HT1080 (cell line): ENCODE measurements around the gene SLCO3A1. TPM values are rescaled to one million over a fixed set of nuclear protein-coding genes. Genes with fewer than 3 reads are reported as not detected.

ENCODE experiments used
- DNase-seq: peaks from one replicate; pipeline ENCODE4 v3.0.0-alpha.2; 2015; ENCODE audit warnings: low read depth
- total RNA-seq: library from RNA; depleted of rRNA; stranded (reverse); fragments of >200 nt; shearing (Covaris generic); gene quantifications from 2 replicates; pipeline ENCODE4 v1.2.3, GENCODE V29; 2014

SLCO3A1 gene
- total RNA-seq, 1 experiment from 2014 or later = 4.6 TPM

DNA sequence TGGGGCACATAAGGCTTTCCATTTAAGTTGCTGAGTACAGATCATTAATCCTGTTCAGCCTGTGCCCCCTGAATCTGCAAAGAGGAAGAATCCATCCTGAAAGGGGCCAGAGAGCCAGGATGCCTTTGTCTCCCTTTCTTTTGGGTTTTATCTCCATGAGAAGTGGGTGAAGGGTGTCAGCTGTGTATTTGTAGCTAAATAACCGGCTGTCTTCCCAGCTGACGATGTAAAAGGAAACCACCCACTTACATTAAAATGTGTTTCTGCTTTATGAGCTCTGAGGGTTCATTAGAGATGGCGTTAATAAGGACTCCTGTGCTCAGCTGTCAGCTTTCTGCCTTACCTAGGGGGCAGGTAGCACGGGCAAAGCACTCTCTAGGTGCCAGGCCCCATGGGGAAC, 83.4 kb downstream of the SLCO3A1 start:
- DNase-seq = no peak

DNA sequence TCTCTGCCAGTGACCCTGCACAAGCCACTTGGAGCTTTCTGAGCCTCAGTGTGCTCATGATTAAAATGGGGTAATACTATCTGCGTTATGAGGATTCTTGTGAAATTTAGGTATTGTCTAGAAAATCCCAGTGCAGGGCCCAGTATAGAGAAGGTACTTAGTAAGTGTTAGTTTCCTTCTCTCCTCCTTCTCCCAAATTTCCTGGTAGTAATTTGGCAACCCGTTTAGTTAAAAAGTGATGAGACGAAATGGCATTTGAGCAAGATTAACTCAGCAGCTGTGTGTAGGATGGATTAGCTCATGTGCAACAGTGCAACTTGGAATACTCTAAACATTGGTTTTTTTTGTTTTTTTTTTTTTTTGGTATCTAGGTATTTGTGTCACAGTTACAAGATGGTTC, 84.6 kb downstream of the SLCO3A1 start:
- DNase-seq = no peak

DNA sequence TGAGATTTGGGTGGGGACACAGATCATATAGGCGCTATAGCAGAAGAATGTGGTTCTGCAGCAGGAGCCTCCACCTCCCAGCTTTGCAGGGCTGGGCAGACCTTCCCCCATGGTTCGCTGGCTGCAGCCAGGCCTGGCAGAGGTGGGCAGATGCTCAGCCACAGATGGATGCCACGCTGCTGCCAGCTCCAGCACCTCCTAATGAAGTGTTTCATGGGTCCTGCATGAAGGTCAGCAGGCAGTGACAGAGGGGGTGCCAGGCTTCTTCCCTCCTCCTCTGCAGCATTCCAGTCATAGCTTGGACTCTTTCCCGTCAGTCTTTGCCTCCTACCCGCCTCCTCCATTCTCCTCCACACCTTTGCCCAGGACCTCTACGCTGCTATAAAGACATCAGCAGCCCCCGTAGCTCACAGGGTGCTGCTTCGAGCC, 85.9 kb downstream of the SLCO3A1 start:
- DNase-seq = no peak

DNA sequence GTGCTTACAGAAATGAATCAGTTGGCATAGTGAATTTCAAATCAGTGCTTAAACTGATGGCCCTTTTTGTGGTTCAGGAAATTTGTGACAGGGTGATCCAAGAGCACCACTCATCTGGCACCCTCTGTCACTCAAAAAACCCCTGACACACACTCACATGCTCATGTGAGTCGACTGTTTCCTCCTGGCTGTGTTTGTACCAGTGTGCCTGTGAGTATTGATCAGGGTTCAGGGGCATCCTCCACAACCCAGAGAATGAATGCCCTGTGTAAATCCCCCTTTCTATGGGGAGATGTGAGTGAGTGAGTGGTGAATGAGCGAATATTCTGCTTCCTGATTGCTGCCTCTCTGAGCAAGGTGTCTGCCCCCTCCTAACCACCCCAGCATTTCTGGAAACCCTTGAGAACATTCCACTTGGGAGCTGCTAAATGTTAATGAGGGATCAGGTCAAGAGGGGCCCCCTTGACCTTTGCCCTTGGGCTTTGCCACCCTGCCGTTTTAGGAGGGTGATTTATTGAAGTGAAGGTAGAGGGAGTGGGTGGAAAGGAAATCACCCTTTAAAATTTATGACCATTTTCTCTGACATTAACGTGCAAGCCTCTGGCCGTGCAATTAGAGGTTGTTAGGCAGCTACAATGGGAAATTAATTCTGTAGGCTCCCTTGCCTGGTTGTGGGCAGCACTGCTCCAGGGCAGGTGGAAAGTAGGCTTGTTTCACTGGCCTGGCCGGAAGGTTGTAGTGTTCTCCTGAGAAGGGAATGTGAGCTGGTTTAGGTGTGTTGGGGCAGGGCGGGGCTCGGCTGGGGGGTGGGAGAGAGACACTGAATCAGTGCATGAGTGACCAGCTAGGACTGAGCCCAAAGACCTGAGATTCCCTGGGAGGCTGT, 87.2 kb downstream of the SLCO3A1 start:
- DNase-seq = no peak

DNA sequence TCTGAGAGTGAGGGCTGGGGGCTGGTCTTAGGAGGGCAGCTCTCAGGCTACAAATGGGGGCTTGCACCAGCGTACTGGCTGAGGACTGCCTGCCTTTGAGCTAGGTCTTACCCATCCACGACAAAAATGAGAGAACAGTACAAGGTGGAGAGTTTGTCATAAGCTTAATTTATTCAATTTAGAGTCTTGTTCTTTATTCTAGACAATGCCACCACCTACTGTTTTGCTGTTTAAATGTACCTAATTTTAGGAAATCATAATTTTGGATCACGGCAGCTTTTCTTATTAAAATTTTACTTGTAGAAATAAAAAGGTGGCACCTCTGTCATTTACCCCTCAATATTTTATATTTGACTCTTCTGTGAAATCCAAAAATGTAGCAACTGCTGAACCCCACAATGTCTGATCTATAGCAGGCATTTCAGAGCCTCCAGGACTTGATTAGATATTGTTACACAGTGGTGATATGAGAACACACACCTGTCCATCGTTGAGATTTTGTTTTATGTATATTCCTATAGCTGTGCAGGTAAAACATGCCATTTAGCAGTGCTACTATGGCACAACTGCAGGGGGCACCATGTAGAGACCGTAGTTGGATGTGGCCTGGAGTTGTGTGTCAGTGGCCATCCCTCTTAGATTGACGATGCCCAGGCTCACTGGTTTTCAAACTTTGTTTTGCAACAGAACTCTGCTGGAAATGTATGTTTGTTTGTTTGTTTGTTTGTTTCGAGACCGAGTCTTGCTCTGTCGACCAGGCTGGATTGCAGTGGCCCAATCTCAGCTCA, 88.6 kb downstream of the SLCO3A1 start:
- DNase-seq = no peak

DNA sequence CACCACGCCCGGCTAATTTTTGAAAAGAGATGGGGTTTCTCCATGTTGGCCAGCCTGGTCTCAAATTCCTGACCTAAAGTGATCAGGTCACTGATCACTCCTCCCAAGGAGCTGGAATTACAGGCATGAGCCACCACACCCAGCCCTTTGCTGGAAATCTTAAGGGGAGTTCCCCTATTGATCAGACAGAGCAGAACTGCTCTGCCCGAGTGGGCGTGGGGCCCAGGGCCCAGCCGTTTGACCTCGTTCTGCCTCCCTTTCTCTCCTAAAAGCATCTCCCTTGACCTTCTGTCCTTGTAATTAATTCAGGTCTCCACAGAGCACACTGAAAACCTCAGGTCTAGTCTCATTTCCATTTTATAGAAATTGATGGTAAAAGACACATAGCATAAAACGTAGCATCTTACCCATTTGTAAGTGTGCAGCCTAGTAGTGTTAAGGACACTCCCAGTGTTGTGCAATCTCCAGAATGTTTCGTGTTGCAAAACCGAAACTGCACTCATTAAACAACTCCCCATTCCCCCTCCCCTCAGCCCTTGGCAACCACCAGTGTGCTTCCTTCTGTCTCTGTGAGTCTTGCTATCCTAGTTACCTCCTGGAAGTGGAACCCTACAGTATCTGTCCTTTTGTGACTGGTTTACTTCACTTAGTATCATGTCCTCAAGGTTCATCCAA, 89.3 kb downstream of the SLCO3A1 start:
- DNase-seq = peak; percentile 79

DNA sequence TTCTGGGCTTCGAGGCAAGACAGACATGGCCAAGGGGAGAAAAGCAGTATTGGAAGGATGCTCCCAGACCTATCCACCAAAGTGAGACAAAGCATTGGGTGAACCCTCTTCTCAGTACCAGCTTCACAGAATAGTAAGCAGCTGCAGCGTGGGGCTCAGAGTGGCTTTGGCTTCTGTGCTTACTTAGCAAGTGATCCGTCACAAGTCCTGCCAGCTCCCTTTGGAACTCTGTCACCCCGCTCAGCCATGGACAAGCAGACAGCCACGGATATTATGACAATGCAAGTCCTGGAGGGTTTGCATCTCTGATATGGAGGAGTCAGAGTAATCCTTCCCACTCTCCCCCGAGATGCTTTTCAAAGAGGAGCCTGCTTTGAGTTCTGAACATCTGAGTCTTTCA, 90.8 kb downstream of the SLCO3A1 start:
- DNase-seq = no peak

DNA sequence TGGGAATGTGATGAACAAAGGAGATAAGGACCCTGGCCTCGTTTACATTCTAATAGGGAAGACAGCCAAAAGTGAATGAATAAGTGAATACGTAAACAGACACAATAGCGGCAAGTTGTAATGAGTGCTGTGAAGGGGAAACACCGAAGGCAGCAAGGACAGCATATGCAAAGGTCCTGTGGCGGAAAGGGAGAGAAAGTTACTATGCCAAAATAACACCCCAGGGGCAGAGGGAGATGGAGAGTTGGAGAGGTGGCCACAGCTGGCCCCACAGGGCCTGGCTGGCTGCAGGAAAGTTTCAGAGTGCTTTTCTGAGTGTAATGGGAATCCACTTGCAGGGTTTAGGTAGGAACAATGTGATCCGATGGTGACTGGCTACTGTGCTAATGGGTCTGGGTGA, 91.9 kb downstream of the SLCO3A1 start:
- no peak for DNase-seq

DNA sequence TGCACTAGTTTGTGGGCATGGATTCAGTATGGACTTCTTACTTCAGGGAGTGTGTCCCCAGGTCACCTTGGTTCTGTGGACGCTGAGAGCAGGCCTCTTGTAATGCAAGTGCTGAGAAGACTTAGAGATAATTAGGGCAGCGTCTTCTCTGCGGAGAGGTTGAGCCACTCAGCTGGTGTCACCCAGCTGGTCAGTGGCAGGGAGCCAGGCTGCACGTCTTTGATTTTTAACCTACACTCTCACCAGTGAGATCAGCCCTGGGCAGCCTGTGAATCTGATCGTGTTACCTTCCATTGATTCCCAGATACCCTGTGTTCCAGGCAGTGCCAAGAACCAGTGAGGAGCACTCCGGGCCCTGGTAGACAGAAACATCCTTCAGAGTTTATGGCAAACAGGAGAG, 92.6 kb downstream of the SLCO3A1 start:
- no peak for DNase-seq

DNA sequence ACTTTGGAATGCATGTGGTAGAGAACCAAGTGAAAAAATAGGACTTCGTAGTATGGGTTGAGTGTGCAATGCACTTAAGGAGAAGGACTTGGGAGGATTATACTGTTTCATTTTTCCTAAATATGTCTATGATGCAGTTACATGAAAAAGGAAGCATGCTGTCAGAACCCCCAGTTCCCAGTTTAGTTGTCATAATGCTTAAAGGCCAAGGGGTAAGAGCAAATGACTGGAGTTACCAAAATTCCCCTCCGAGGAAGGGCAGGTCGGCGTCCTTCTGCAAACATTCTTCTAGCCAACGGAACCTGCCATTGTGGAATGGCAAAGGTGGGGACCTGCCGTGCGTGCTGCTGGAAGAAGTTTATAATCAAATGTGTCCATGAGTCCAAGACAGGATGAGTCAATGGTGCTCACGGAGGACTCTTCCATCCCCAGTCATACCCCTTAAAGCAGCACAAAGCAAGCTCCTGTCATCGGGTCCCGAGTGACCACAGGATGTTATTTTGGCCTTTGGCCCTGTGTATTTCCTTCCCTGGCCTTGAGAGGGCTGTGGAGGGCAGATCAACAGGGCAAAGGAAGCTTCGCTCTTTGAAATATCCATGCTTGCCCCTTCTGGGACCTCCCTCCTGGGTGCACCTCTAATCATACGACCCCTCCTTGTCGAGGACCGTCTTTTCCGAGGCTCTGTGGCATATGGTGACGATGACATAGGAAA, 93.2 kb downstream of the SLCO3A1 start:
- no peak for DNase-seq

DNA sequence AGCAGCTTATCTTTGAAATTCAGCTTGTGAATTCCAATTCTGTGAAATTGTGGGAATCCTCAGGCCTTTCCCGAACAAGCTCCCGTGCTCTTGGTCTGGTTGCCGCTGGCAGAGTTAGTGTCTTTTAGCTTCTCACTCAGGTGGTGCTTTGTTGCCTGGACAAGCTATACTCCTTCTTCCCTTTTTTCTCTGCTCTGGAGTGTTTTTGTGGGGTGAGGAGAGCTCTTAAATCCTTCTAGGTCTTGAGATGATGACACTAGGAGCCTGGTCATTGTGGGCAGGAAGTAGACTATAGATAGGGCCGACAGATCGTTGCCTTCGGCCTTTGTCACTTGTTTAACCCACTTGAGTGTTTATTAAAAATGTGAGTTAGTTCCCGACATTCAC, 93.8 kb downstream of the SLCO3A1 start:
- no peak for DNase-seq

DNA sequence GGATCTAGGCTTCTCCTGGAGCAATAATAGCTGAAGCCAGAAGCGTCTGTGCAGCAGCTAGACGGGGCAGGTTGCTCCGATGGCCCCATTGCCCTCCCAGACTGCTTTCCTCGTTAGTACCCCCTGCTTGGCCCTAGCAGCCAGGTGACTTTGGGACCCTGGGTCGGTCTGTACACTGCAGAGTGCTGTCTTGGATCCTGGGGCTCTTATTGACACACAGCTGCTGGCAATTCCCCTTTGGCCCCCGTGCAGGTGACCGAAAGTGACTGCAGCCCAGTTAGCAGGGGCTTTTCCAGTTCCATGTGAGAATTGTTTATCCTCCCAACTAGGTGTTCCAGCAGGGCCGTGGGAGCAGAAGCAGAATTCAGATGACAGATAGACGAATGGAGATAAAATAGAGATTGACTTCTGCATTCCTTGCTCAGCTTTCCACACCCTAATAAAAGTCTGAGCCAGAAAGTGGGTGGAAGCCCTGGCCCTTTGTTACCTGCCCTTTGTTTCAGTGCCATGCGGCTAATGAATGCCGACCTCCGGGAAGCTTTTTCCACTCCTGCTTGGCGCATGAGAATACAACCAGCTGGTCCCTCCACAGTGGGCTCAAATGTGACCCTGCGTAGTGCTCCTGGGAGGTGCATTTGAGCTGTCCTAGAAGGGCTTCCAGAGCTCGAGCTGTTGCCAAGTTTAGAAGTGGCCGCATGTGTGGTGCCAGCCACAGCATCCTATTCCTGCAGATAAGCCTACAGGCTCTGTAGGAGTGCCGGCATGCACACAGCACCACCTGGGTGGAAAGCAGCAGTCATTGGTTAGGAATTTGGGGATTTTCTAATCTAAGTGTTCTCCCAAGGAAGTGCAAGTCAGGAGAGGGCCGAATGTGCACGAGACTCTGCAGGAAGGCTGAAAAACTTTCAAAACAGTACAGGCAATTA, 94.4 kb downstream of the SLCO3A1 start:
- DNase-seq = peak; percentile 73

DNA sequence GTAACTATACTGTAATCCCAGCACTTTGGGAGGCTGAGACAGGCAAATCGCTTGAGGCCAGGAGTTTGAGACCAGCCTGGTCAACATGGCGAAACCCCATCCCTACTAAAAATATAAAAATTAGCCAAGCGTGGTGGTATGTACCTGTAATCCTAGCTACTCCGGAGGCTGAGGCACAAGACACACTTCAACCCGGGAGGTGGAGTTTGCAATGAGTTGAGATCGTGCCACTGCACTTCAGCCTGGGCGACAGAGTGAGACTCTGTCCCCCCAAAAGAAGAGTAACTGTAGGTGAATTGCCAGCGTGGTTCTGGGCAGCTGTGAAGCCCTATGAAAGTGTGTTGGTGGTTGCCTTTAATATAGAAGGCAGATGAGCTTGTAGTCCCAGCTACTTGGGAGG, 95.9 kb downstream of the SLCO3A1 start:
- no peak for DNase-seq

DNA sequence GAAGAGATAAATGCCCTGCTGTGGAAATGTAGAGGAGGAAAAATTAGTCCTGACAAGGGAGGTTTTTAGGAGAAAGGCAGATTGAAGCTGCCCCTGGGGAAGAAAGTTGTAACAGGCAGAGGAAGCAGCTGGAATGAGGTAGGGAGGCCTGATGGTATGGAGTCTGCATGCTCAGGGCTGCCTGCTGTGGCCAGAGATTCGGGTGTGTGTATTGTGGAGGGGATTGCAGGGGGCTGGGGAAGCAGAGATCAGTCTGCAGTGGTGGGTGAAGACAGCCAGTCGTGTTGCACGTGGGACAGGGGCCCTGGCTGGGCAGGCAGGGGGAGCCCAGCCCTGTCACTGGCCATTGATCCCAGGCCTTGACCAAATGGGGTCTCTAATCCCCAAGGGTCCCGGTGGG, 96.5 kb downstream of the SLCO3A1 start:
- DNase-seq = no peak

DNA sequence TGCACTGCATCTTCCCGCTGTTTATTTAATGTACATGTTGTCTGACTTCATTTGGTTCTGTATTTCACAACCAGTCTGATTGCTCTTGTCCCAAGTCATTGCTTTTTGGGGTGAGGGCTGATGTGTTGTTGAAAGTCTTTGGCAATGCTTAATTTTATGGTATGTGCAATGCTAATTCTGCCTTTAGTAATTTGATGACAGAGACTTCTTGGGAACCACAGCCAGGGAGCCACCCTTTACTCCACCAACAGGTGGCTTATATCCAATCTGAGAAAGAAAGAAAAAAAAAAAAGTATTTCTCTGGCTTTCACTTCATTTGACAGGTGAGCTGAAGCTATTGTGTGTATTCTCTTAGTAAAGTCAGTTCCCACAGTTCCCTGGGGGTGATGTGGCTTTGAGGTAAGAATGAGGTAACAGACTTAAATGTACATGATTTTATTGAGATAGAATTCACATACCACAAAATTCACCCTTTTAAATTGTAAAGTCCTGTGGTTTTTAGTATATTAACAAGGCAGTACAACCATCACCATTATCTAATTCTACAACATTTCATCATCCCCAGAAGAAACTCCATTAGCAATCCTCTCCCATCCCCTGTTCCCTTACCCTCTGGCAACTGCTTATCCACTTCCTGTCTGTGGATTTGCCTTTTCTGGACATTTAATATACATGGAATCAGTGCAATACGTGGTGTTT, 97.3 kb downstream of the SLCO3A1 start:
- no peak for DNase-seq

DNA sequence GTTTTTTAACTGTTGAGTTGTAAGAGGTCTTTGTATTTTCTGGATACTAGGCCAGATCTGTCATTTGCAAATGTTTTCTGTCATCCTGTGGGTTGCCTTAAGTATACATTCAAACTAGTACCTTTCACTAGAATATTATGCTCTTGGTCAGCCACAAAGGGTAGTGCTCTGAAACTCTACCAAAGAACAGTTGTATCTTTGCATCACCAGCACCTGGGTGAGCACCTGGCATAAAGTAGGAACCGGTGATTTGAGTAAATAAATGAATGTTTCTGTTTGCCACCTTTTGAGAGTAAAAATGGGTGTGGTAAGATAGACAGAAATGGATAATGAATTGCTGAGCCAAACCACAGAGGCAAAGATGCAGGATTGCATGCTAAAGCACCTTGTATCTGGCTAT, 98.7 kb downstream of the SLCO3A1 start:
- no peak for DNase-seq

DNA sequence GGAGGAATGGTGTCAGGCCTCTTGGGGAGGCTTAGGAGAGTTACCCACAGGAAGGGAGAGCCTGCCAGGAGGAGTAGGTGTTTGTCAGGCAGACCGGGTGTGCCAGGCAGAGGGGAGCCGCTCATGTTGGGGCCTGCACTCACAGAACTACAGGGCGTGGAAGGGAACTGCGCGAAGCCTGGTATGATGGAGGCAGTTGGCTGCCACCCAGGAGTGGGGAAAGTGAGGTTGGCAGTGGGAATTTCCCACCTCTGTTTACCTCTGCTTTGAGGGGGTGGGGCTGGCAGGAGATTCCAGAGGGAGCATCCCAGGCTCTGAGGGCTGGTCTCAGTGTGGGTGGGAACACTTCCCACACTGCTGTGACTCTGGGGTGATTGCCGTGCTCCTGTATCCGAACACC, 99.9 kb downstream of the SLCO3A1 start:
- no peak for DNase-seq

DNA sequence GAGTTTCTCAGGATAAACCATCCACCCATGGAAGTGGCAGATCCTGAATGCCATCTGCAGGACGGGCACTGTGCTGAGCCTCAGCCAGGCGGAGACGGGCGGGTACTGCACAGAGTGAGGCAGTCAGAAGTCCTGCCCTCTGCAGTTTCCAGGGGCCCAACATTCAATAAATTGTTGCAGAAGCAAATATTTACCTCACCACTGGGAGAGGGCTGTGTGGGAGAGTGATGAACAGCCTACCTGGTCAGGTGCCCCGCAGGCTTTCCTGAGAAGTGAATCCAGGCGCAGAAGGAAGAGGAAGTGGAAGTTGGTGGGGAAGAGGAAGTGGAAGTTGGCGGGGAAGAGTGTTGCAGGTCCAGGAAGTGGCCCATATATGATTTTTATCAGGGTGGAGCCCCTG, 100.8 kb downstream of the SLCO3A1 start:
- DNase-seq = no peak

DNA sequence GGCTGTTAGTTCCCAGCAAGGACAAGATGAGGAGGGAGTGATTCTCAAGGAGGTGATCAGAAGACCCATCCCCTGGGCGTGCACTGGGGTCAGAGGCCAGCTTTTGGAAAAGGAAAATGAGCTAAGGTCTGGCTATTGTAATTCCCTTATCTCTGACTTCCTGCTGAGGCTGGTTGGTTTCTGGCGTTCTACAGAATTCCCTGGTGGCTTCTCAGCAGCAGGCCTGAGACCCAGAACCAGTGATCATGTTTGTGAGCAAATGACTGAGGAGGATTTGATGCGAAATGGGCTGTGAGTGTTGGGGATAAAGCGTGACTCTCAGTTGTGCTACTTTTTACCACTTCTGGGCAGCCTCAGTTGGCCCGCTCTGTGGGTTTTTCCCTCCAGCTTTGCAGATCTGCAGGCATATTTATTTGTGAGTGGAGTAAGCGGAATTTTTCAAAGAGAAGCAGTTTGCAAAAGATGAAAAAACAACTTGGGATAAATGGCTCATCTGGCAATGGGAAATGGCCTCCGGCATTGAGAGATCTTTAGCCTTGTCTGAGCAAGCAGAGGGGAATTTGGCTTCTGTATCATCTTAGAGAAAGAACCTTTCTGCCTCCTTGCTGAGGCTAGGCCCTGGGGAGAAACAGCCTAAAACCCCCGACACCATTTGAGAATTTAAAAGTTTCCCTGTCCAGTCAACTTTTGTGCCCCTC, 102.7 kb downstream of the SLCO3A1 start:
- no peak for DNase-seq
